GM19324 (cell line): Measurements from ENCODE around the gene RPRM.
"Not testable (repeated sequence)": the region's sequence is repeated elsewhere in the genome, so short reads cannot be mapped to it uniquely, and the experiment has no call there.

Source experiments
- ATAC-seq: cut with Tn5 transposase; IDR thresholded peaks from one replicate; pipeline ENCODE4 v1.9.1; 2021; ENCODE audit warnings: mild to moderate bottlenecking, moderate library complexity; ENCODE audit not compliant: unreplicated experiment, low FRiP score

The RPRM gene

DNA sequence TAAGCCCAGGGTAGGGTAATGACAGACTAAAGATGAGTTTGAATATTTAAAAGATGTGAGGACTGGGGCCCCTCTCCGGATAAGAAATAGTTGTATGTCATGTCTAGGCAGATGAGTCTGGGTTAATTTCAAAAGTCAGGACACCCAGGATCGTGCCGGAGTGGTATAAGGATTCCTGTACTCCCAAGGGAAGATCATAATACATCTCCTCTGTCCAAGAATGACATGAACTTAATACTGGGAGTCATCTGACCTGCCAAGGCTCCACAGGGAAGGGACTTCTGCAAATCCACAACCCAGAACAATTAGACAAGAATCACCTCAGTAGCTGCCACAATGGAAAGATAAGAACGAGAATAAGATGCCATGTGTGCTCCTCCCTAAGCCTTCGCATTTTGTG lies 17.1 kb downstream of the RPRM start:
- ATAC-seq, result no peak

DNA sequence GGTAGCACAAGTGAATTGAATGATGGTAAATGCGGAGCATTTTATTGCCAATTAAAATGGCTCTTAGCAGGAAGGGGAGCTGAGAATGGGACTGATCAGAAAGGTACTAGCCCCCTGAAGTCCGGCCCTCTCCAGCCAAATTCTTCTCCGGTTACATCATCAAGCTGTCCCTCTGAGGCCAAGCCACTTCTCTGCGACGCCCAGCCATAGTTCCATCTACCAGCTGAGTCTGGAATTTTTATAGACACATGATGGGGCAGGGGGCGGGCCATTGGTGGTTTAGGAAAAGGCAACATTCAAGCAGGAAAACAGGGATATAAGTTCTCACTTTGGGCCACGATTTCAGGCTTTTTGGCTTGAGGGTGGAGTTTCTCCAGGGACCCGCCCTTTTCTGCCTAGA lies 22.7 kb downstream of the RPRM start:
- no peak for ATAC-seq

DNA sequence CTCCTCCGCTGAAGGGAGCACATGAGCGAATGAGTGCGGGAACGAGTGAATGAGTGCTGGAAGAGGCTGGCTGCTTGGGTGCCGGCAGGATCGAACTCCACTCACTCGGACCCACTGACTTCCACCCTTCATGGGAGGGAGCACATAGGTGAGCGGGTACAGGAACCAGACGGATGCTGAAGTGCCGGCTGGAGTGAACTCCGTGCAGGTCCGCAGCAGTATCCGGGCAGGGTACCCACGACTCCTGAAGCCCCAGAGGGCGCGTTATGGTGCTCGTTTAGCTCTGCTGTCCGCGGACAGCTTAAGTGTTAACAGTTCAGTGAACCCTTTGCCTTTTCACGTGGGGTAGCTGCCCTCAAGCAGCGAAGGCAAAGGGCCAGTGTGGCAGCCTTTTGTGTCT lies 23.2 kb downstream of the RPRM start:
- no peak for ATAC-seq

DNA sequence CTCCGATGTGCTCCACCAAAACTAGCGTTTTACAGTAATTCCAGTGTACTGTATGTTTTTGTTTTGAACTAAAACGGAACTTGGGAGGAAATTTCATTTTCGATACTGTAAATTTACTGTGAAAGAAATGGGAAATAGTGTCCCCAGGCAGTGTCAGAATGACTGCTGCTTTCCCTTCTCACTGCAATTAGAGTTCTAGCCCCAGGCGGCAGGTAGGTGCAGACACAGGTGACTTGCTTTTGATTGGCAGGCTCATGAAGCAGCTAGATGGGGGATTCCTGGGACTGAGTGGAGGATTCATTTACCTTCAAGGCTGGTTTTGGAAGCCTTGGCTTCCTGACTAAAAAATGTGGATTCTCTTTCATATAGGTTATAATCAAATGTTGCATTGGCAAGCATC lies 27.0 kb downstream of the RPRM start:
- no peak for ATAC-seq

DNA sequence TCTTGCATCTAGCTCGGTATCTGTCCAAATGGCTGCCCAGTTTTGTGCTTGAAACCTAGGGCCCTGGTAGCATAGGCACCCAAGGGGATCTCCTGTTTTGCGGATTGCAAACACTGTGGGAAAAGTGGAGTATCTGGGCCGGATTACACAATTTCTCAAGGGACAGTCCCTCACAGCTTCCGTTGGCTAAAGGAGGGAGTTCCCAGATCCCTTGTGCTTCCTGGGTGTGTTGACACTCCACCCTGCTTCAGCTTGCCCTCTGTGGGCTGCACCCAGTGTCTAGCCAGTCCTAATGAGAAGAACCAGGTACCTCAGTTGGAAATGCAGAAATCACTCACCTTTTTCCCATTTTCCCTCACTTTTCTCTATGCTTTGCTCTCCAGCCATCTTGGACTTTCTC lies 35.5 kb downstream of the RPRM start:
- ATAC-seq, result no peak

DNA sequence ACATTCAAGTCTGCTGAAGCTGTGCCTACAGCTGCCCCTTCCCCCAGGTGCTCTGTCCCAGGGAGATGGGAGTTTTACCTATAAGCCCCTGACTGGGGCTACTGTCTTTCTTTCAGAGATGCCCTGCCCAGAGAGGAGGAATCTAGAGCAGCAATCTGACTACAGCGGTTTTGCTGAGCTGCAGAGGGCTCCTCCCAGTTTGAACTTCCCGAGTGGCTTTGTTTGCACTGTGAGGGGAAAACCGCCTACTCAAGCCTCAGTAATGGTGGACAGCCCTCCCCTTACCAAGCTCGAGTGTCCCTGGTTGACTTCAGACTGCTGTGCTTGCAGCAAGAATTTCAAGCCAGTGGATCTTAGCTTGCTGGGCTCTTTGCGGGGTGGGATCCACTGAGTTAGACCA lies 35.9 kb downstream of the RPRM start:
- not testable (repeated sequence) for ATAC-seq

DNA sequence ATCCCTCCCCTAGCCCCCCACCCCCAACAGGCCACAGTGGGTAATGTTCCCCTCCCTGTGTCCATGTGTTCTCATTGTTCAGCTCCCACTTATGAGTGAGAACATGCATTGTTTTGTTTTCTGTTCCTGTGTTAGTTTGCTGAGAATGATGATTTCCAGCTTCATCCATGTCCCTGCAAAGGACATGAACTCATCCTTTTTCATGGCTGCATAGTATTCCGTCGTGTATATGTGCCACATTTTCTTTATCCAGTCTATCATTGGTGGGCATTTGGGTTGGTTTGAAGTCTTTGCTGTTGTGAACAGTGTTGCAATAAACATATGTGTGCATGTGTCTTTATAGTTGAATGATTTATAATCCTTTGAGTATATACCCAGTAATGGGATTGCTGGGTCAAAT lies 38.5 kb downstream of the RPRM start:
- not testable (repeated sequence) for ATAC-seq

DNA sequence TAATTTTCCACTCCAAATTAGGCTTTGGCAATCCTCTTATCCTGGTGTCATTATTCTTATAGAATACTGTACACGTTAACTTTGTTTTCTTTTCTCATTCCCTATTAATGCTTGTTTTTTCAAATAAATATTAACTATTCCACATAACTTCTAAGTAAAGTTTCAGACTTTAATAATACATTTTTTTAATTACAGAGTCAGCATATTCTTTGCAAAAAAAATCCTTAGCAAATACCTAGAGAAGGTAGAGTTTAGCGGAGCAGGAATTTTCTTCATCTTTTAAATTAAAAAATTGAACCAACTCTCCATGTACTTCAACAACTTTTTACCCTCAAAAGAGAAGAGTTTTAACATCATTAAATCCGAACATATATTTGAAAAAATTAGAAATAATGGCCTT lies 45.2 kb downstream of the RPRM start:
- ATAC-seq, result no peak

DNA sequence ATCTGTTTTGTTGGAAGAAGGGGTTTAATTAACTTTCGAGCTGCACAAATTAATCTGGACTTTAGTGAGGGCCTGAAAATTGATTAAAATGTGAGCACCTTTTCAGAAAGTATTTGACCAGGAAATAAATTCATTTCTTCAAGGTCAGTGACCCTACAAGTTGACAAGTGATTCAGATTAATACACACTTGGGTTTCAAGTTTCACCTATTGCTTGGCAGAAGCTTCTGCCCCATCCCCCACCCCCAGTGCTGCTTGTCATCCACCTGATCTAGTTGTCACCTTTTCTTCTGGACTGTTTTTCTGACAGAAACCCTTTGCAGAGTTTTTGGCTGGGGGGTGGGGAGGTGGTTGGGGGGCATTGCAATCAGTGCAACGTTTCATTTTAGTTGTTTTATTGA lies 46.2 kb downstream of the RPRM start:
- no peak for ATAC-seq

DNA sequence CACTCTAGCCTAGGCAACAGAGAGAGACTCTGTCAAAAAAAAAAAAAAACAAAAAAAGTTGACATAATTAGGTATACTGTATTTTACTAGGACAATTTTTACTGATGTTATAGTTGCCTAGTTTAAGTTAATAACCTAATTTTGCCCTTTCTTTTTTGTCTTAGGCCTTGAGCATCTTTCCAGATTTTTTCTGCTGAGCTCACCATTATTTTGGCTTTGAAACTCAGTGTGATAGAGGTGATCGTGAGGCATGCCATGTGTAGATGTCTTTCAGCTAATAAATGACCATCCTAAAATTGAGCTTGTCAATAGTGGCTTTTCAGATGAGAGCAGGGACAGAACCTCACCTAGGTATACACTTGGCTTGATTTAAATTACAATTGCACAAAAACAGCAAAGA lies 47.4 kb downstream of the RPRM start:
- no peak for ATAC-seq
